SK-N-SH (cell line): ENCODE data around the gene FAM219A. TPM values are rescaled to one million over a fixed set of nuclear protein-coding genes. Genes with fewer than 3 reads are reported as not detected.

Source experiments
- CTCF ChIA-PET: fragments of 300-600, 350-600 bp; formaldehyde crosslinking; extraction: SDS; loops from one replicate; lab custom pipeline; 2021; lab: Yijun Ruan, JAX
- POLR2A ChIA-PET: fragments of 350-600 bp; sonication (Branson Sonifier 250); formaldehyde crosslinking; extraction: SDS; loops from one replicate; lab custom pipeline; 2020; ENCODE audit warnings: antibody characterized with exemption, inconsistent platforms; lab: Yijun Ruan, JAX
- DNase-seq: peaks from one replicate; pipeline ENCODE4 v3.0.0; 2012
- H2AFZ ChIP-seq: fragments of 200-600 bp; sonication (generic); 2 replicates; pipeline ENCODE4 v1.8.1; 2016; ENCODE audit warnings: antibody characterized with exemption, mild to moderate bottlenecking, low read depth
- H3F3A ChIP-seq: fragments of 200-600 bp; sonication (generic); replicated peaks from 2 replicates; pipeline ENCODE3; 2016; ENCODE audit warnings: antibody characterized with exemption, mild to moderate bottlenecking; ENCODE audit not compliant: insufficient read depth
- H3K27ac ChIP-seq, 2 experiments: fragments of 200-500 bp in 1 of 2; fragments of 200-600 bp in 1 of 2; sonication (Bioruptor generic) in 1 of 2; sonication (generic), shearing (Covaris generic) in 1 of 2; 2 replicates each; pipeline versions ENCODE4 v1.5.1 to v1.6.1; 2014 to 2016; ENCODE audit warnings: low read depth in 2 of 2, inconsistent platforms in 1 of 2, low read length in 1 of 2, mild to moderate bottlenecking in 1 of 2, mixed read lengths in 1 of 2
- H3K27me3 ChIP-seq: fragments of 200-600 bp; sonication (generic), shearing (Covaris generic); 2 replicates; pipeline ENCODE4 v1.6.1; 2016; ENCODE audit warnings: mixed run types; ENCODE audit not compliant: insufficient read depth
- H3K36me3 ChIP-seq, 2 experiments: fragments of 200-500 bp in 1 of 2; fragments of 200-600 bp in 1 of 2; sonication (Bioruptor generic) in 1 of 2; sonication (generic) in 1 of 2; replicated peaks in 1 of 2; 2 replicates each; pipeline versions ENCODE3 to v1.5.1; 2014 to 2016; ENCODE audit warnings: low read length in 1 of 2, mild to moderate bottlenecking in 1 of 2; ENCODE audit not compliant: insufficient read depth in 2 of 2, control insufficient read depth in 1 of 2
- H3K4me1 ChIP-seq, 2 experiments: fragments of 200-500 bp in 1 of 2; fragments of 200-600 bp in 1 of 2; sonication (Bioruptor generic) in 1 of 2; sonication (generic), shearing (Covaris generic) in 1 of 2; 2 replicates each; pipeline versions ENCODE4 v1.5.1 to v1.6.1; 2014 to 2016; ENCODE audit warnings: low read depth in 1 of 2, low read length in 1 of 2, mixed run types in 1 of 2; ENCODE audit not compliant: insufficient read depth in 2 of 2, control insufficient read depth in 1 of 2
- H3K4me2 ChIP-seq: fragments of 200-600 bp; sonication (generic), shearing (Covaris generic); 2 replicates; pipeline ENCODE4 v1.6.1; 2017; ENCODE audit warnings: mixed run types
- H3K4me3 ChIP-seq, 2 experiments: fragments of 200-500 bp in 1 of 2; fragments of 200-600 bp in 1 of 2; sonication (Bioruptor generic) in 1 of 2; sonication (generic), shearing (Covaris generic) in 1 of 2; 2 replicates each; pipeline versions ENCODE4 v1.5.1 to v1.8.1; 2014 to 2016; ENCODE audit warnings: low read depth in 2 of 2, inconsistent platforms in 1 of 2, low read length in 1 of 2, mild to moderate bottlenecking in 1 of 2, mixed read lengths in 1 of 2, moderate library complexity in 1 of 2
- H3K79me2 ChIP-seq: fragments of 200-600 bp; sonication (generic); 2 replicates; pipeline ENCODE4 v1.8.1; 2017; ENCODE audit warnings: mild to moderate bottlenecking; ENCODE audit not compliant: insufficient read depth
- H3K9ac ChIP-seq: fragments of 200-600 bp; sonication (generic); 2 replicates; pipeline ENCODE4 v1.6.1; 2017; ENCODE audit warnings: mixed run types
- H3K9me2 ChIP-seq: fragments of 200-600 bp; sonication (generic); 2 replicates; pipeline ENCODE4 v1.6.1; 2017; ENCODE audit warnings: mixed run types
- H3K9me3 ChIP-seq: fragments of 200-600 bp; sonication (generic); 2 replicates; pipeline ENCODE4 v1.6.1; 2017; ENCODE audit warnings: mixed run types, mild to moderate bottlenecking, moderate library complexity
- H4K20me1 ChIP-seq: fragments of 200-600 bp; sonication (generic); 2 replicates; pipeline ENCODE4 v1.6.1; 2017; ENCODE audit warnings: mild to moderate bottlenecking, mixed run types; ENCODE audit not compliant: insufficient read depth
- EZH2phosphoT487 ChIP-seq: fragments of 200-600 bp; sonication (generic); IDR thresholded peaks from 2 replicates; pipeline ENCODE4 v1.6.1; 2017; ENCODE audit warnings: low read depth, mixed run types, mild to moderate bottlenecking, antibody characterized with exemption, moderate library complexity, borderline replicate concordance
- FOSL2 ChIP-seq: IDR thresholded peaks from 2 replicates; pipeline ENCODE4 v1.4.0; 2012; ENCODE audit warnings: low read depth, mild to moderate bottlenecking, moderate library complexity, borderline replicate concordance
- GABPA ChIP-seq: IDR thresholded peaks from 2 replicates; pipeline ENCODE4 v1.4.0; 2012; ENCODE audit warnings: low read depth, mild to moderate bottlenecking
- IRF3 ChIP-seq: fragments of 150-350 bp; IDR thresholded peaks from 2 replicates; pipeline ENCODE4 v1.6.1; 2016; ENCODE audit warnings: mild to moderate bottlenecking, low read depth, low read length
- JUND ChIP-seq: IDR thresholded peaks from 2 replicates; pipeline ENCODE4 v1.4.0; 2012
- MAX ChIP-seq: IDR thresholded peaks from 2 replicates; pipeline ENCODE4 v1.4.0; 2012; ENCODE audit warnings: low read depth
- MEF2A ChIP-seq: IDR thresholded peaks from 2 replicates; pipeline ENCODE4 v1.4.0; 2012; ENCODE audit warnings: low read depth, borderline replicate concordance
- MXI1 ChIP-seq: IDR thresholded peaks from 2 replicates; pipeline ENCODE4 v1.6.1; 2012; ENCODE audit warnings: mild to moderate bottlenecking, low read depth, low read length, improper control_type of control experiment
- NRF1 ChIP-seq: IDR thresholded peaks from 2 replicates; pipeline ENCODE4 v1.6.1; 2012; ENCODE audit warnings: low read depth, mild to moderate bottlenecking, low read length
- PBX3 ChIP-seq: IDR thresholded peaks from 2 replicates; pipeline ENCODE4; 2012
- POLR2AphosphoS5 ChIP-seq: IDR thresholded peaks from 2 replicates; pipeline ENCODE4 v1.6.1; 2012; ENCODE audit warnings: low read depth, low read length
- RAD21 ChIP-seq: IDR thresholded peaks from 2 replicates; pipeline ENCODE4 v1.6.1; 2012; ENCODE audit warnings: mild to moderate bottlenecking, low read length
- RCOR1 ChIP-seq: fragments of 150-350 bp; IDR thresholded peaks from 2 replicates; pipeline ENCODE4 v1.6.1; 2017; ENCODE audit warnings: antibody characterized with exemption, low read length
- RXRA ChIP-seq: IDR thresholded peaks from 2 replicates; pipeline ENCODE4 v1.4.0; 2012; ENCODE audit warnings: low read depth, mild to moderate bottlenecking, borderline replicate concordance
- SIN3A ChIP-seq: IDR thresholded peaks from 2 replicates; pipeline ENCODE4 v1.6.1; 2012; ENCODE audit warnings: low read depth, mild to moderate bottlenecking, low read length, moderate library complexity, borderline replicate concordance
- TAF1 ChIP-seq: IDR thresholded peaks from 2 replicates; pipeline ENCODE4 v1.6.1; 2012; ENCODE audit warnings: low read depth, mild to moderate bottlenecking, low read length, moderate library complexity, borderline replicate concordance
- TCF12 ChIP-seq: IDR thresholded peaks from 2 replicates; pipeline ENCODE4 v1.4.0; 2012
- USF1 ChIP-seq: IDR thresholded peaks from 2 replicates; pipeline ENCODE4 v1.4.0; 2012; ENCODE audit warnings: low read depth, borderline replicate concordance
- USF2 ChIP-seq: fragments of 150-350 bp; IDR thresholded peaks from 2 replicates; pipeline ENCODE4 v1.6.1; 2017; ENCODE audit warnings: antibody characterized with exemption, low read length, low read depth, borderline replicate concordance
- WGBS: methylation state at CpG from one replicate; pipeline ENCODE4 v1.1.6; 2017; ENCODE audit warnings: low lambda C conversion rate; 5-methylcytosine and 5-hydroxymethylcytosine counted together
- polyA plus RNA-seq, 3 experiments: library from polyadenylated mRNA; depleted of rRNA; stranded (reverse); fragments of >200 nt; gene quantifications; 2 replicates each; pipeline ENCODE4 v1.2.3, GENCODE V29; 2012

The FAM219A gene
- polyA plus RNA-seq, 1 of the 3 experiments (the other 2 are of a cell fraction), result 15.7 TPM

GRCh38 chr9:34457266-34458012 is 931 bp downstream of the FAM219A start (continued):
- no peak for TF ChIP-seq SIN3A
- no peak for TF ChIP-seq TCF12
- TF ChIP-seq POLR2AphosphoS5, result peak; percentile 50; the same call in 1 of the 2 replicates
- TF ChIP-seq RXRA, result no peak
- TF ChIP-seq JUND, result peak; percentile 9; the same call in 1 of the 2 replicates
- no peak for TF ChIP-seq MEF2A
- no peak for TF ChIP-seq GABPA
- no peak for TF ChIP-seq EZH2phosphoT487
- TF ChIP-seq USF2, result no peak
- TF ChIP-seq MXI1, result 0 out of 2 replicates have a peak, but pooled peaks have one; percentile 23
- TF ChIP-seq RAD21, result no peak
- no peak for TF ChIP-seq IRF3
- TF ChIP-seq PBX3, result no peak
- no peak for TF ChIP-seq RCOR1

- H3K4me1 ChIP-seq, result peaks cover 16 to 17% of the 10 kb centered on the region in 2 experiments; a peak in 2 of 4 replicates
- H3K36me3 ChIP-seq, result no peaks in the 10 kb centered on the region
- POLR2A ChIA-PET, result interaction anchor here (0.7 to 1.7 kb wide), 3 partner anchors 10 to 53 kb away, joined by 3 to 4 read pairs (median 3); no protein-coding TSS in a partner anchor
- peaks cover 52% of the 10 kb centered on the region for H4K20me1 ChIP-seq
- peaks cover 62% of the 10 kb centered on the region for H3K79me2 ChIP-seq
- 49% methylated on average over 4 of the region's 4 CpGs for WGBS
- peaks cover 3% of the 10 kb centered on the region for H3F3A ChIP-seq
- peak overlapping the region; percentile 61 to 82 for H3K27ac ChIP-seq
- no peak for DNase-seq
- no peaks in the 10 kb centered on the region for H3K9me2 ChIP-seq
- peak overlapping the region; percentile 75 for H3K4me2 ChIP-seq
- H3K27me3 ChIP-seq, result no peaks in the 10 kb centered on the region
- H3K4me3 ChIP-seq, result peak overlapping the region; percentile 76 to 77
- H3K9ac ChIP-seq, result peak overlapping the region; percentile 83
- CTCF ChIA-PET, result interaction anchor here (0.8 to 4.1 kb wide), 12 partner anchors 9 to 147 kb away, joined by 3 to 28 read pairs (median 4); no protein-coding TSS in a partner anchor
- no peaks in the 10 kb centered on the region for H3K9me3 ChIP-seq
- H2AFZ ChIP-seq, result no peak overlapping the region
- TF ChIP-seq RAD21, result no peak
- TF ChIP-seq MAX, result no peak
- no peak for TF ChIP-seq GABPA
- TF ChIP-seq RXRA, result no peak
- TF ChIP-seq USF1, result no peak
- TF ChIP-seq USF2, result no peak
- no peak for TF ChIP-seq TAF1
- TF ChIP-seq MEF2A, result no peak
- no peak for TF ChIP-seq FOSL2
- TF ChIP-seq NRF1, result no peak
- no peak for TF ChIP-seq MXI1
- TF ChIP-seq, all 33 proteins: peak for 0
Measured at GRCh38 chr9:34456746-34457145, 1.6 kb downstream of the FAM219A start.
